ENCODE results near the gene PJVK. TPM values are rescaled to one million over a fixed set of nuclear protein-coding genes. Genes with fewer than 3 reads are reported as not detected.

The PJVK gene
- total and polyA plus RNA-seq, 2 of the 4 experiments (the other 2 are of a cell fraction): 0.72 to 2.4 TPM

- H4K5ac ChIP-seq (ENCODE audit: low read depth, low read length): no peak overlapping the region
Observed at GRCh38 chr2:178452870-178453269, 1.7 kb downstream of the PJVK start.

More at GRCh38 chr2:178452870-178453269, 1.7 kb downstream of the PJVK start:
- Histone ChIP-seq H3K79me1 (ENCODE audit: low read depth in 1 of 2, low read length in 2 of 2) (peaks cover 21 to 28% of the 10 kb centered on the region in 2 experiments), H2BK20ac (ENCODE audit: low read depth, low read length) (no peak overlapping the region), H3K9me3 (ENCODE audit: control insufficient read depth, insufficient read depth, low read length) (no peaks in the 10 kb centered on the region), H3K23ac (ENCODE audit: low read depth, low read length) (no peak overlapping the region), H4K91ac (ENCODE audit: insufficient read depth, low read depth, low read length) (no peak overlapping the region), H2BK5ac (ENCODE audit: low read depth, low read length, poor library complexity, severe bottlenecking) (no peak overlapping the region), H4K20me1 (ENCODE audit: insufficient read depth, low read length) (peaks cover 9% of the 10 kb centered on the region; the same call in 1 of the 2 replicates), H3K18ac (ENCODE audit: low read depth, low read length) (no peak overlapping the region), H3K27ac (ENCODE audit: insufficient read depth, low read length) (no peak overlapping the region), H2AFZ (replicated peaks; ENCODE audit: low read length, poor library complexity) (no peak overlapping the region), H2BK120ac (ENCODE audit: low read depth, low read length) (no peak overlapping the region), H3K9me1 (ENCODE audit: insufficient read depth, low read length) (0 out of 2 replicates have a peak, but pooled peaks cover 2% of the 10 kb centered on the region), H2BK15ac (ENCODE audit: low read depth, low read length) (no peak overlapping the region), H3K4me2 (ENCODE audit: low read depth, low read length) (no peak overlapping the region), H3K4ac (ENCODE audit: low read depth, low read length) (no peak overlapping the region), H2AK9ac (replicated peaks; ENCODE audit: low read depth, low read length, poor library complexity) (no peak overlapping the region), H2AK5ac (ENCODE audit: low read depth, low read length) (no peak overlapping the region), H3K4me1 (ENCODE audit: control insufficient read depth, insufficient read depth, low read length) (peaks cover 6% of the 10 kb centered on the region), H3K4me3 (ENCODE audit: insufficient read depth, low read depth, low read length) (no peak overlapping the region), H3K14ac (replicated peaks; ENCODE audit: low read depth, low read length) (no peak overlapping the region), H3K27me3 (ENCODE audit: control insufficient read depth, insufficient read depth, low read length) (no peaks in the 10 kb centered on the region), H3K56ac (ENCODE audit: extremely low read depth, insufficient read depth, low read length) (no peak overlapping the region), H4K8ac (ENCODE audit: low read depth in 2 of 2, low read length in 2 of 2) (no peak overlapping the region), H3K9ac (ENCODE audit: low read depth, low read length) (no peak overlapping the region), H3K36me3 (ENCODE audit: control insufficient read depth, insufficient read depth, low read length) (peaks cover 6% of the 10 kb centered on the region; the same call in 1 of the 2 replicates)
- POLR2A ChIA-PET (ENCODE audit: unreplicated experiment): no interaction called here
- no CpG with 5 or more reads among the region's 5 CpGs for WGBS, 2 experiments (ENCODE audit: extremely low coverage in 2 of 2, insufficient read length in 1 of 2)
- no peak for TF ChIP-seq MXI1 (IDR thresholded peaks at IDR 0.05; ENCODE audit: borderline replicate concordance, low read depth, low read length)
- no peak for TF ChIP-seq SMC3 (IDR thresholded peaks at IDR 0.05; ENCODE audit: low read depth, low read length)
- DNase-seq (no peak), ATAC-seq (ENCODE audit: low read depth) (no peak)
- BruUV-seq (replicated peaks): no TSS peak
- in situ Hi-C loops (cut with MboI; ENCODE audit: low sequenced_read_pairs): no loop called here
- CTCF ChIA-PET: interaction anchor here (1.1 kb wide), 1 partner anchor 18 kb away, joined by 3 read pairs; no protein-coding TSS in a partner anchor
- dilution Hi-C loops (cut with HindIII; ENCODE audit: low sequenced_read_pairs, unreplicated experiment): no loop called here
- intact Hi-C loops (cut with micrococcal nuclease): no loop called here
